Smooth muscle cell (in vitro differentiated cells): ENCODE data around the gene ZBTB43. TPM values are rescaled to one million over a fixed set of nuclear protein-coding genes. Genes with fewer than 3 reads are reported as not detected.

Experiments used
- DNase-seq: peaks from one replicate; lab custom pipeline; 2025; ENCODE audit not compliant: unreplicated experiment; lab: John Stamatoyannopoulos, UW
- H2AFZ ChIP-seq: fragments of 200-600 bp; sonication (generic); 2 replicates; pipeline ENCODE4 v1.6.0; 2016; ENCODE audit warnings: antibody characterized with exemption, low read depth, mild to moderate bottlenecking
- H3F3A ChIP-seq: fragments of 200-600 bp; sonication (generic); 2 replicates; pipeline ENCODE4 v1.6.0; 2017; ENCODE audit warnings: antibody characterized with exemption, low read depth
- H3K27ac ChIP-seq: fragments of 200-600 bp; sonication (generic); 2 replicates; pipeline ENCODE4 v1.5.1; 2016; ENCODE audit warnings: low read depth, mild to moderate bottlenecking
- H3K27me3 ChIP-seq: fragments of 200-600 bp; sonication (generic); 2 replicates; pipeline ENCODE4 v1.6.1; 2016; ENCODE audit warnings: low read depth, mild to moderate bottlenecking
- H3K36me3 ChIP-seq: fragments of 200-600 bp; sonication (generic); 2 replicates; pipeline ENCODE4 v1.5.1; 2016; ENCODE audit warnings: low read depth
- H3K4me1 ChIP-seq: fragments of 200-600 bp; sonication (generic); 2 replicates; pipeline ENCODE4 v1.5.1; 2016; ENCODE audit warnings: low read depth
- H3K4me2 ChIP-seq: fragments of 200-600 bp; sonication (generic); 2 replicates; pipeline ENCODE4 v1.6.0; 2016; ENCODE audit warnings: mild to moderate bottlenecking
- H3K4me3 ChIP-seq: fragments of 200-600 bp; sonication (generic); 2 replicates; pipeline ENCODE4 v1.5.1; 2016; ENCODE audit warnings: mild to moderate bottlenecking
- H3K79me2 ChIP-seq: fragments of 200-600 bp; sonication (generic); 2 replicates; pipeline ENCODE4 v1.6.0; 2016; ENCODE audit warnings: low read depth, mild to moderate bottlenecking
- H3K9ac ChIP-seq: fragments of 200-600 bp; sonication (generic); 2 replicates; pipeline ENCODE4 v1.6.0; 2016; ENCODE audit warnings: low read depth
- H3K9me3 ChIP-seq: fragments of 200-600 bp; sonication (generic); replicated peaks from 2 replicates; pipeline ENCODE4 v1.5.1; 2016; ENCODE audit warnings: low read depth
- H4K20me1 ChIP-seq: fragments of 200-600 bp; sonication (generic); 2 replicates; pipeline ENCODE4 v1.6.0; 2016; ENCODE audit warnings: low read depth
- WGBS: methylation state at CpG from one replicate; pipeline ENCODE4 v1.1.7; 2016; ENCODE audit warnings: low lambda C conversion rate; 5-methylcytosine and 5-hydroxymethylcytosine counted together
- polyA plus RNA-seq: library from polyadenylated mRNA; unstranded; fragments of >200 nt; fragmentation: Nextera tagmentation; extraction: Ambion mirVana; gene quantifications from 2 replicates; pipeline ENCODE4 v1.2.1, GENCODE V29; 2016
- total RNA-seq: library from RNA; depleted of rRNA; stranded (reverse); fragments of >200 nt; gene quantifications from 2 replicates; pipeline ENCODE4 v1.2.3, GENCODE V29; 2014
- TF ChIP-seq, protein P1 (sequence below): fragments of 200-600 bp; sonication (generic); IDR thresholded peaks from 2 replicates; pipeline ENCODE4 v1.5.1; 2017; ENCODE audit warnings: borderline replicate concordance, mild to moderate bottlenecking, antibody characterized with exemption; ENCODE audit not compliant: insufficient read depth, poor library complexity, severe bottlenecking

Gene ZBTB43
- total and polyA plus RNA-seq, 2 experiments from 2014 or later: 11.5 to 12.3 TPM

DNA sequence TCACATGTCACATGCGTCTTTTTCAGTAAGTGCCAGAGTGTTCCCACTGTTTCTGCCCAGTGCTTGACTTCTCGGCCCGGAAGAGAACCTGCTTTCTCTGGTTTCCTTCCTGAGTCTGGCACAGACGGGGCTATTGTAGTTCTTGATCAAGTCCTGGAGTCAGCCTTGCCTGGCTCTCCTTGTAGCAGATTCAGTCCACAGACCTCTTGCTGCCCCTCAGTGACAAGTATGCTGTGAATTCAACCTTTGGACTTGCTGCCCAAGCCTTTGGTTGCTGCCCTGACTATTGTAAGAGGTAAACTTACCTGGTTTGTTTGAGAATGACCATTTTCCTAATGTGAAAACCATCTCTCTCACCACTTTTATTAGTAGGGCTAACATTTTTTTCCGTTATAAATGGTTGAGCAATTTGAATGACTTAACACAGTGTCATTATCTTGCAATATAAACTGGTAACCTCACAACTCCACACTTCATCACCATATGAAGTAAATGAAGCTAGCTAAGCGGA is 80.3 kb downstream of the ZBTB43 start:
- WGBS: 91% methylated on average over 6 of the region's 6 CpGs
- Histone ChIP-seq H3K9ac (no peak overlapping the region), H2AFZ (no peak overlapping the region), H3K27ac (no peak overlapping the region), H3K4me3 (no peak overlapping the region), H3K9me3 (no peaks in the 10 kb centered on the region), H4K20me1 (peaks cover 56% of the 10 kb centered on the region), H3K27me3 (no peaks in the 10 kb centered on the region), H3K4me1 (peaks cover 8% of the 10 kb centered on the region), H3K4me2 (no peak overlapping the region), H3F3A (no peaks in the 10 kb centered on the region), H3K79me2 (peaks cover 19% of the 10 kb centered on the region), H3K36me3 (peaks cover 9% of the 10 kb centered on the region)
- no peak for DNase-seq
- TF ChIP-seq, protein P1, sequence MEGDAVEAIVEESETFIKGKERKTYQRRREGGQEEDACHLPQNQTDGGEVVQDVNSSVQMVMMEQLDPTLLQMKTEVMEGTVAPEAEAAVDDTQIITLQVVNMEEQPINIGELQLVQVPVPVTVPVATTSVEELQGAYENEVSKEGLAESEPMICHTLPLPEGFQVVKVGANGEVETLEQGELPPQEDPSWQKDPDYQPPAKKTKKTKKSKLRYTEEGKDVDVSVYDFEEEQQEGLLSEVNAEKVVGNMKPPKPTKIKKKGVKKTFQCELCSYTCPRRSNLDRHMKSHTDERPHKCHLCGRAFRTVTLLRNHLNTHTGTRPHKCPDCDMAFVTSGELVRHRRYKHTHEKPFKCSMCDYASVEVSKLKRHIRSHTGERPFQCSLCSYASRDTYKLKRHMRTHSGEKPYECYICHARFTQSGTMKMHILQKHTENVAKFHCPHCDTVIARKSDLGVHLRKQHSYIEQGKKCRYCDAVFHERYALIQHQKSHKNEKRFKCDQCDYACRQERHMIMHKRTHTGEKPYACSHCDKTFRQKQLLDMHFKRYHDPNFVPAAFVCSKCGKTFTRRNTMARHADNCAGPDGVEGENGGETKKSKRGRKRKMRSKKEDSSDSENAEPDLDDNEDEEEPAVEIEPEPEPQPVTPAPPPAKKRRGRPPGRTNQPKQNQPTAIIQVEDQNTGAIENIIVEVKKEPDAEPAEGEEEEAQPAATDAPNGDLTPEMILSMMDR: no peak

DNA sequence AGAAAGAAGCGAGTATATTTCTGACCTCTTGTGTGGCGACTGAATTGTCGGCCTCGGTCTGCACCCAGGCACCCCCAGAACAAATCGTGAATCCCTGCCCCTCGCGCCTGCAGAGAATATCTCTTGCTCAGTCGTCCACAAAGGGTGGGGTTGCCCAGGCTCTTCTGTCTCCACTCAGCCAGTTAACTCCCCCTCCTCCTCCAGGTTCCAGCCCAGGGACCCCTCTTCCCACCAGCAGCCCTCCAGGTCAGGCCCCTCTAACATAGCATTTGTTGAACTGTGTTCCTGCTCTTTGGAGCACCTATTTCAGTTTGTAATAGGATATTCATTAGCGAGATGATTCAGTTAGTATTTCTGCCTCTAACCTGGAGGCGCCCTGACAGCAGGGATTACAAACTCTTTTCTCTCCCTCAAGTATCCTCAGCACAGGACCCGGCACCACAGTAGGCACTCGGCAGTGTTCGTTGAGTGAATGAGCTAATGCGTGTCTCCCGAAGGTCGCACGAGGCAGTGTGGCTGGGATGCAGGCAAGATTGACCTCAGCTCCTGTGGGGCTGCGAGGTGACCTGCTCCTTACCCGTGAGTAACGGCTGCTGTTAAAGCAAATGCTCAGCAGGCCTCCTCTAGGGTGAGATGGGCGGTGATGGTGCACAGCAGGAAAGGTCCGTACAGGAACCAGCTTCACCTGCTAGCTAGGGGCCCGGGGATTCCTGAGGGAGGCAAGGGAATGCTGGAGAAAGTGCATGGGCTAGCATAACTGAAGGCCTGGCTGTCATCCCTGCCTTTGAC is 81.4 kb downstream of the ZBTB43 start:
- no peaks in the 10 kb centered on the region for H3F3A ChIP-seq
- peaks cover 8% of the 10 kb centered on the region for H3K4me1 ChIP-seq
- TF ChIP-seq, protein P1: no peak
- H3K36me3 ChIP-seq: no peaks in the 10 kb centered on the region
- H3K9ac ChIP-seq: no peak overlapping the region
- H3K9me3 ChIP-seq: no peaks in the 10 kb centered on the region
- H3K27me3 ChIP-seq: no peaks in the 10 kb centered on the region
- peaks cover 15% of the 10 kb centered on the region for H3K79me2 ChIP-seq
- no peak for DNase-seq
- no peak overlapping the region for H3K4me3 ChIP-seq
- no peak overlapping the region for H2AFZ ChIP-seq
- 91% methylated on average over 23 of the region's 23 CpGs for WGBS
- H3K4me2 ChIP-seq: no peak overlapping the region
- no peak overlapping the region for H3K27ac ChIP-seq
- H4K20me1 ChIP-seq: peaks cover 46% of the 10 kb centered on the region

DNA sequence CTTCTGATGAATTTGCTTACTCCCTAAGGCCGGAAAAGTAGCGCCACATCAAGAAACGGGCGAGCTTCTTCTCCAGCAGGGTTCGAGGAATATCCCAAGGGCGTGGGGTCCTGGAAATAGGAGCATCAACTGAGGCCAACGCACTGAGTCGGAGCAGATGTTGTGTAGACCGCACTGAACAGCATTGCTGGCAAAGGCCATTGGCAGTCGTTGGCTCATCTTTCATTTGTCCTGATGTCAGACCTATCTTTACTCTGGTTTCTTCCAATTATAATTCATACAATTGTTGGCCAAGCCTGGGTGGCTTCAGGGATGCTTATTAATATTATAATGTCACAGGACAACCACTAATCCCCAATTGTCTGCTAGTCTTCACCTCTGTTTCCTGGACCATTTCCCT is 82.1 kb downstream of the ZBTB43 start:
- H3F3A ChIP-seq: no peaks in the 10 kb centered on the region
- WGBS: 96% methylated on average over 10 of the region's 10 CpGs
- peaks cover 39% of the 10 kb centered on the region for H4K20me1 ChIP-seq
- DNase-seq: no peak
- H3K4me3 ChIP-seq: no peak overlapping the region
- H3K27ac ChIP-seq: no peak overlapping the region
- TF ChIP-seq, protein P1: no peak
- no peaks in the 10 kb centered on the region for H3K27me3 ChIP-seq
- H2AFZ ChIP-seq: no peak overlapping the region
- no peak overlapping the region for H3K4me2 ChIP-seq
- peaks cover 8% of the 10 kb centered on the region for H3K4me1 ChIP-seq
- peaks cover 15% of the 10 kb centered on the region for H3K79me2 ChIP-seq
- H3K36me3 ChIP-seq: no peaks in the 10 kb centered on the region
- no peaks in the 10 kb centered on the region for H3K9me3 ChIP-seq
- H3K9ac ChIP-seq: no peak overlapping the region

Other genes with a start within 250 kb of the ZBTB43 start
- gene LMX1B, start 191.1 kb upstream of the ZBTB43 start, total RNA-seq: not detected in 2 replicates
- not detected in 2 replicates for gene LMX1B, start 191.1 kb upstream of the ZBTB43 start, polyA plus RNA-seq
- 17.8 and 20.1 TPM in 2 replicates for gene ZBTB34, start 55.6 kb downstream of the ZBTB43 start, total RNA-seq
- gene ZBTB34, start 55.6 kb downstream of the ZBTB43 start, polyA plus RNA-seq: 4.7 and 6.3 TPM in 2 replicates
- 4.0 and 4.4 TPM in 2 replicates for gene RALGPS1, start 109.7 kb downstream of the ZBTB43 start, total RNA-seq
- gene RALGPS1, start 109.7 kb downstream of the ZBTB43 start, polyA plus RNA-seq: 2.1 and 2.3 TPM in 2 replicates